Measurements from ENCODE around the gene RAD54L.

GRCh38 chr1:46204406-46204742, 43.2 kb upstream of the RAD54L start:
- no peak for TF ChIP-seq CTCF (IDR thresholded peaks at IDR 0.05 in 2 of 3, conservative IDR thresholded peaks at IDR 0.05 in 1 of 3; ENCODE audit: control insufficient read depth in 2 of 3, extremely low read depth in 1 of 3, insufficient read depth in 1 of 3, low read depth in 3 of 3, low read length in 3 of 3)
- no peak for TF ChIP-seq ATF3 (IDR thresholded peaks at IDR 0.05; ENCODE audit: borderline replicate concordance, extremely low read depth, low read depth, low read length)

All from GM12878 (cell line).